Measurements from ENCODE around the gene TMEM154. TPM values are rescaled to one million over a fixed set of nuclear protein-coding genes. Genes with fewer than 3 reads are reported as not detected.

The TMEM154 gene
- total RNA-seq, 2 experiments from 2014 or later: 13.6 to 16.7 TPM

DNA sequence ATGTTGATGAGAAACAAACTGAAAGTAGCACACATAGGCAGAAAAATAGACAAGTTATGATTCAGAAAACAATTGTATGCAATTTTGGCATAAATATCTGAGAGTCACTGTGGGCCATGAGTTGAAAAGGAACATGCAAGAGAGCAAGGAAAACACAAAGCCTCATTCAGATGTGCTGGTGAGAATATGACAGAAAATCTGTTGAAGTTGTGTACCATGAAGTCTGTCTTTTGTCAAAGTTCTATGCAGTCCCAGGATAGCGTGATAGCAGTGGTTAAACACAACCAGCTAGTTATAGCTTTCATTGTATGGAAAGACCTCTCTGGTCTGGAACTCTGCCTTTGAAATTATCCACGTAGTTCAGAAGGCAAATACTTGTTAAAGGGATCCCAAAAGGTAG is 53.0 kb downstream of the TMEM154 start:
- Histone ChIP-seq H3K27ac (ENCODE audit: low read depth in 1 of 2, low read length in 2 of 2) (no peak overlapping the region), H3K4me3 (ENCODE audit: low read length) (no peak overlapping the region), H3K27me3 (ENCODE audit: control insufficient read depth in 1 of 2, insufficient read depth in 2 of 2, low read length in 2 of 2) (no peaks in the 10 kb centered on the region), H3K9me3 (ENCODE audit: control insufficient read depth in 1 of 2, insufficient read depth in 1 of 2, low read length in 2 of 2) (no peaks in the 10 kb centered on the region), H3K4me1 (ENCODE audit: insufficient read depth, low read length) (no peaks in the 10 kb centered on the region), H3K36me3 (ENCODE audit: insufficient read depth, low read length) (peaks cover 22% of the 10 kb centered on the region)
- Mint-ChIP-seq H3K9me3 (no peaks in the 10 kb centered on the region), H3K27me3 (no peaks in the 10 kb centered on the region), H3K4me3 (no peak overlapping the region), H3K4me1 (ENCODE audit: low read depth) (no peaks in the 10 kb centered on the region), H3K36me3 (ENCODE audit: low read depth) (peaks cover 38% of the 10 kb centered on the region), H3K27ac (peak overlapping the region; percentile 69)
- TF ChIP-seq, protein P1, sequence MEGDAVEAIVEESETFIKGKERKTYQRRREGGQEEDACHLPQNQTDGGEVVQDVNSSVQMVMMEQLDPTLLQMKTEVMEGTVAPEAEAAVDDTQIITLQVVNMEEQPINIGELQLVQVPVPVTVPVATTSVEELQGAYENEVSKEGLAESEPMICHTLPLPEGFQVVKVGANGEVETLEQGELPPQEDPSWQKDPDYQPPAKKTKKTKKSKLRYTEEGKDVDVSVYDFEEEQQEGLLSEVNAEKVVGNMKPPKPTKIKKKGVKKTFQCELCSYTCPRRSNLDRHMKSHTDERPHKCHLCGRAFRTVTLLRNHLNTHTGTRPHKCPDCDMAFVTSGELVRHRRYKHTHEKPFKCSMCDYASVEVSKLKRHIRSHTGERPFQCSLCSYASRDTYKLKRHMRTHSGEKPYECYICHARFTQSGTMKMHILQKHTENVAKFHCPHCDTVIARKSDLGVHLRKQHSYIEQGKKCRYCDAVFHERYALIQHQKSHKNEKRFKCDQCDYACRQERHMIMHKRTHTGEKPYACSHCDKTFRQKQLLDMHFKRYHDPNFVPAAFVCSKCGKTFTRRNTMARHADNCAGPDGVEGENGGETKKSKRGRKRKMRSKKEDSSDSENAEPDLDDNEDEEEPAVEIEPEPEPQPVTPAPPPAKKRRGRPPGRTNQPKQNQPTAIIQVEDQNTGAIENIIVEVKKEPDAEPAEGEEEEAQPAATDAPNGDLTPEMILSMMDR (IDR thresholded peaks at IDR 0.05): no peak
- DNase-seq (no peak), ATAC-seq (ENCODE audit: poor library complexity) (no peak)
- intact Hi-C loops (cut with DNase I, micrococcal nuclease): loop anchor here in 1 of 2 experiments (5.0 kb wide), 1 partner anchor 89 kb away; the partner anchor contains the start of gene FBXW7
- ChIA-PET POLR2A (interaction anchor here (1.2 kb wide), 1 partner anchor 90 kb away, joined by 4 read pairs; the partner anchor contains the start of gene FBXW7), CTCF (interaction anchor here (0.5 kb wide), 1 partner anchor 170 kb away, joined by 3 read pairs; no protein-coding TSS in a partner anchor)

- CTCF ChIA-PET: no interaction called here
- peaks cover 4% of the 10 kb centered on the region for H3K4me1 Mint-ChIP-seq (ENCODE audit: low read depth)
These were observed 58.9 kb downstream of the TMEM154 start for GRCh38 chr4:152620915-152621314.

GRCh38 chr4:152620218-152620617 is 59.6 kb downstream of the TMEM154 start:
- peaks cover 0 to 4% of the 10 kb centered on the region in 2 experiments for H3K27me3 ChIP-seq (ENCODE audit: control insufficient read depth in 1 of 2, insufficient read depth in 2 of 2, low read length in 2 of 2)
- no peak overlapping the region for H3K4me3 ChIP-seq (ENCODE audit: low read length)
- TF ChIP-seq, protein P1 (IDR thresholded peaks at IDR 0.05): no peak
- ChIA-PET POLR2A (no interaction called here), CTCF (no interaction called here)
- DNase-seq: no peak
- Mint-ChIP-seq H3K4me3 (no peak overlapping the region), H3K27me3 (peaks cover 5% of the 10 kb centered on the region), H3K4me1 (ENCODE audit: low read depth) (peaks cover 4% of the 10 kb centered on the region), H3K27ac (no peak overlapping the region), H3K36me3 (ENCODE audit: low read depth) (peaks cover 4% of the 10 kb centered on the region), H3K9me3 (no peaks in the 10 kb centered on the region)
- no peak for ATAC-seq (ENCODE audit: poor library complexity)
- H3K36me3 ChIP-seq (ENCODE audit: insufficient read depth, low read length): no peaks in the 10 kb centered on the region
- intact Hi-C loops (cut with DNase I, micrococcal nuclease): no loop called here
- no peaks in the 10 kb centered on the region for H3K9me3 ChIP-seq (ENCODE audit: control insufficient read depth in 1 of 2, insufficient read depth in 1 of 2, low read length in 2 of 2)
- no peaks in the 10 kb centered on the region for H3K4me1 ChIP-seq (ENCODE audit: insufficient read depth, low read length)
- no peak overlapping the region for H3K27ac ChIP-seq (ENCODE audit: low read depth in 1 of 2, low read length in 2 of 2)

More at GRCh38 chr4:152620915-152621314, 58.9 kb downstream of the TMEM154 start:
- intact Hi-C loops (cut with DNase I, micrococcal nuclease): no loop called here
- no peak for DNase-seq
- no peak overlapping the region for H3K27ac Mint-ChIP-seq
- peaks cover 5% of the 10 kb centered on the region for H3K36me3 Mint-ChIP-seq (ENCODE audit: low read depth)
- H3K4me3 Mint-ChIP-seq: no peak overlapping the region
- peaks cover 0 to 4% of the 10 kb centered on the region in 2 experiments for H3K27me3 ChIP-seq (ENCODE audit: control insufficient read depth in 1 of 2, insufficient read depth in 2 of 2, low read length in 2 of 2)
- ATAC-seq (ENCODE audit: poor library complexity): no peak
- no peaks in the 10 kb centered on the region for H3K27me3 Mint-ChIP-seq
- H3K9me3 ChIP-seq (ENCODE audit: control insufficient read depth in 1 of 2, insufficient read depth in 1 of 2, low read length in 2 of 2): no peaks in the 10 kb centered on the region
- H3K27ac ChIP-seq (ENCODE audit: low read depth in 1 of 2, low read length in 2 of 2): no peak overlapping the region
- H3K4me1 ChIP-seq (ENCODE audit: insufficient read depth, low read length): no peaks in the 10 kb centered on the region
- no peaks in the 10 kb centered on the region for H3K36me3 ChIP-seq (ENCODE audit: insufficient read depth, low read length)
- no peak overlapping the region for H3K4me3 ChIP-seq (ENCODE audit: low read length)
- no peaks in the 10 kb centered on the region for H3K9me3 Mint-ChIP-seq
- POLR2A ChIA-PET: no interaction called here
- TF ChIP-seq, protein P1 (IDR thresholded peaks at IDR 0.05): no peak
